ENCODE results near the gene VWA5A.

- TF ChIP-seq, protein P1, sequence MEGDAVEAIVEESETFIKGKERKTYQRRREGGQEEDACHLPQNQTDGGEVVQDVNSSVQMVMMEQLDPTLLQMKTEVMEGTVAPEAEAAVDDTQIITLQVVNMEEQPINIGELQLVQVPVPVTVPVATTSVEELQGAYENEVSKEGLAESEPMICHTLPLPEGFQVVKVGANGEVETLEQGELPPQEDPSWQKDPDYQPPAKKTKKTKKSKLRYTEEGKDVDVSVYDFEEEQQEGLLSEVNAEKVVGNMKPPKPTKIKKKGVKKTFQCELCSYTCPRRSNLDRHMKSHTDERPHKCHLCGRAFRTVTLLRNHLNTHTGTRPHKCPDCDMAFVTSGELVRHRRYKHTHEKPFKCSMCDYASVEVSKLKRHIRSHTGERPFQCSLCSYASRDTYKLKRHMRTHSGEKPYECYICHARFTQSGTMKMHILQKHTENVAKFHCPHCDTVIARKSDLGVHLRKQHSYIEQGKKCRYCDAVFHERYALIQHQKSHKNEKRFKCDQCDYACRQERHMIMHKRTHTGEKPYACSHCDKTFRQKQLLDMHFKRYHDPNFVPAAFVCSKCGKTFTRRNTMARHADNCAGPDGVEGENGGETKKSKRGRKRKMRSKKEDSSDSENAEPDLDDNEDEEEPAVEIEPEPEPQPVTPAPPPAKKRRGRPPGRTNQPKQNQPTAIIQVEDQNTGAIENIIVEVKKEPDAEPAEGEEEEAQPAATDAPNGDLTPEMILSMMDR (IDR thresholded peaks at IDR 0.05; ENCODE audit: low read depth, low read length), result no peak
- no peak for TF ChIP-seq EZH2phosphoT487 (IDR thresholded peaks at IDR 0.05; ENCODE audit: low read depth)
Observed at GRCh38 chr11:124160986-124161385, 45.7 kb downstream of the VWA5A start.

Data from OCI-LY3 (cell line).